HT1080 (cell line): ENCODE results near the gene APBA2. TPM values are rescaled to one million over a fixed set of nuclear protein-coding genes. Genes with fewer than 3 reads are reported as not detected.

Experiments
- DNase-seq: peaks from one replicate; pipeline ENCODE4 v3.0.0-alpha.2; 2015; ENCODE audit warnings: low read depth
- total RNA-seq: library from RNA; depleted of rRNA; stranded (reverse); fragments of >200 nt; shearing (Covaris generic); gene quantifications from 2 replicates; pipeline ENCODE4 v1.2.3, GENCODE V29; 2014

The APBA2 gene
- total RNA-seq, 1 experiment from 2014 or later, result 50.8 TPM

- no peak for DNase-seq
These were observed 9.4 kb downstream of the APBA2 start for GRCh38 chr15:28895146-28895545.

GRCh38 chr15:28895566-28895965, 9.8 kb downstream of the APBA2 start:
- no peak for DNase-seq

GRCh38 chr15:28896951-28897350, 11.2 kb downstream of the APBA2 start:
- DNase-seq, result peak; percentile 94

GRCh38 chr15:28897861-28898585, 12.2 kb downstream of the APBA2 start:
- DNase-seq, result no peak

- DNase-seq, result no peak
These were observed 13.4 kb downstream of the APBA2 start for GRCh38 chr15:28899061-28899738.

GRCh38 chr15:28900041-28900891, 14.5 kb downstream of the APBA2 start:
- DNase-seq, result no peak

GRCh38 chr15:28900892-28901586, 15.3 kb downstream of the APBA2 start:
- DNase-seq, result no peak

GRCh38 chr15:28901587-28901980, 15.8 kb downstream of the APBA2 start:
- no peak for DNase-seq

- DNase-seq, result no peak
These were observed 16.4 kb downstream of the APBA2 start for GRCh38 chr15:28901987-28902745.

- DNase-seq, result no peak
These were observed 17.1 kb downstream of the APBA2 start for GRCh38 chr15:28902856-28903255.

- DNase-seq, result no peak
These were observed 17.8 kb downstream of the APBA2 start for GRCh38 chr15:28903555-28903954.

GRCh38 chr15:28904003-28904402, 18.2 kb downstream of the APBA2 start:
- no peak for DNase-seq

- no peak for DNase-seq
These were observed 19.0 kb downstream of the APBA2 start for GRCh38 chr15:28904541-28905315.

GRCh38 chr15:28907338-28907960, 21.7 kb downstream of the APBA2 start:
- DNase-seq, result no peak

GRCh38 chr15:28909958-28910500, 24.3 kb downstream of the APBA2 start:
- no peak for DNase-seq

- DNase-seq, result no peak
These were observed 25.6 kb downstream of the APBA2 start for GRCh38 chr15:28911310-28911931.

GRCh38 chr15:28912422-28912821, 26.6 kb downstream of the APBA2 start:
- DNase-seq, result no peak

GRCh38 chr15:28913171-28913765, 27.5 kb downstream of the APBA2 start:
- peak; percentile 13 for DNase-seq
